Activated CD8-positive, alpha-beta T cell treated with anti-CD3 and anti-CD28 coated beads for 36 hours (primary cell): ENCODE data around the gene RAB5B. TPM values are rescaled to one million over a fixed set of nuclear protein-coding genes. Genes with fewer than 3 reads are reported as not detected.

Experiments used
- ATAC-seq: fragments of 200-7000 bp; cut with Tn5 transposase; one replicate; pipeline ENCODE4 v1.10.0; 2021; ENCODE audit warnings: mild to moderate bottlenecking, moderate library complexity
- CTCF ChIA-PET: fragments of 350-600 bp; sonication (Branson Sonifier 250); formaldehyde crosslinking; loops from one replicate; lab custom pipeline; 2021; ENCODE audit warnings: antibody characterized with exemption; lab: Charles Lee
- POLR2A ChIA-PET: fragments of 350-600 bp; sonication (Branson Sonifier 250); formaldehyde crosslinking; loops from one replicate; lab custom pipeline; 2021; ENCODE audit warnings: antibody characterized with exemption; lab: Charles Lee
- DNase-seq: peaks from one replicate; pipeline ENCODE4 v3.0.0-alpha.2; 2020
- H3K27ac Mint-ChIP-seq: one replicate; pipeline ENCODE4 v1.8.0; 2021; ENCODE audit warnings: mild to moderate bottlenecking, mixed read lengths
- H3K27me3 Mint-ChIP-seq: one replicate; pipeline ENCODE4 v1.8.0; 2021; ENCODE audit warnings: mixed read lengths
- H3K36me3 Mint-ChIP-seq: one replicate; pipeline ENCODE4 v1.8.0; 2021; ENCODE audit warnings: low read depth, mixed read lengths
- H3K4me1 Mint-ChIP-seq: one replicate; pipeline ENCODE4 v1.8.0; 2021; ENCODE audit warnings: low read depth, mixed read lengths
- H3K4me3 Mint-ChIP-seq: one replicate; pipeline ENCODE4 v1.8.0; 2021; ENCODE audit warnings: mild to moderate bottlenecking, moderate library complexity, mixed read lengths
- H3K9me3 Mint-ChIP-seq: one replicate; pipeline ENCODE4 v1.8.0; 2021; ENCODE audit warnings: mixed read lengths
- intact Hi-C: fragments of 100-400 bp; cut with micrococcal nuclease; formaldehyde crosslinking; loops from one replicate; pipeline ENCODE4 v1.10.0; 2022
- total RNA-seq, 2 experiments: library from RNA; stranded (reverse); gene quantifications; one replicate each; pipeline ENCODE4 v1.2.3, GENCODE V29; 2021
- TF ChIP-seq, protein P1 (sequence below): fragments of 200-600 bp; IDR thresholded peaks from one replicate; pipeline ENCODE4 v1.8.0; 2022; ENCODE audit warnings: antibody characterized with exemption, mild to moderate bottlenecking

The RAB5B gene
- total RNA-seq, 2 experiments from 2014 or later: 26.0 to 32.4 TPM

DNA sequence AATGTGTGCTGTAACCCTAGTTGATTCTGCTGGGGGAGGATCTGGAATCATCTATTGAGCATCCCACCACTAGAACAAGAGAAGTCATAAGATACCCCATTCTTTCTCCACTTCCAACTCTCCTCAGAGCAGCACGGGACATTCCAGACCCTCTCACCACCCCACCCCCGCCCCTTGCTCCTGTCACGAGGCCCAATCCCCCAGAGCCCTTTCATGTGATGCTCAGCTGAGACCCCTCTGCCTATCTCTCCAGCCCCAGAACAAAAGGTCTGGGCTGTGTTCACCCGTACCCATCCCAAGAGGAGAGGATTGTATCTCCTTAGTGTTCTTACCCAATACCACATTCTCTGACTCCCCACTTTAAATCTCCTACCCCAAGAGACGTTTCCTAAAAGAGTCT lies 8.6 kb upstream of the RAB5B start:
- H3K4me3 Mint-ChIP-seq: peak overlapping the region; percentile 98
- ChIA-PET CTCF (no interaction called here), POLR2A (interaction anchor here (1.2 to 5.4 kb wide), 2 partner anchors 9 to 35 kb away, joined by 3 to 46 read pairs; no protein-coding TSS in a partner anchor)
- no peak for ATAC-seq
- intact Hi-C loops: no loop called here
- peaks cover 20% of the 10 kb centered on the region for H3K4me1 Mint-ChIP-seq
- peaks cover 27% of the 10 kb centered on the region for H3K36me3 Mint-ChIP-seq
- H3K27ac Mint-ChIP-seq: no peak overlapping the region
- no peaks in the 10 kb centered on the region for H3K27me3 Mint-ChIP-seq
- no peak for DNase-seq
- H3K9me3 Mint-ChIP-seq: no peaks in the 10 kb centered on the region
- TF ChIP-seq, protein P1, sequence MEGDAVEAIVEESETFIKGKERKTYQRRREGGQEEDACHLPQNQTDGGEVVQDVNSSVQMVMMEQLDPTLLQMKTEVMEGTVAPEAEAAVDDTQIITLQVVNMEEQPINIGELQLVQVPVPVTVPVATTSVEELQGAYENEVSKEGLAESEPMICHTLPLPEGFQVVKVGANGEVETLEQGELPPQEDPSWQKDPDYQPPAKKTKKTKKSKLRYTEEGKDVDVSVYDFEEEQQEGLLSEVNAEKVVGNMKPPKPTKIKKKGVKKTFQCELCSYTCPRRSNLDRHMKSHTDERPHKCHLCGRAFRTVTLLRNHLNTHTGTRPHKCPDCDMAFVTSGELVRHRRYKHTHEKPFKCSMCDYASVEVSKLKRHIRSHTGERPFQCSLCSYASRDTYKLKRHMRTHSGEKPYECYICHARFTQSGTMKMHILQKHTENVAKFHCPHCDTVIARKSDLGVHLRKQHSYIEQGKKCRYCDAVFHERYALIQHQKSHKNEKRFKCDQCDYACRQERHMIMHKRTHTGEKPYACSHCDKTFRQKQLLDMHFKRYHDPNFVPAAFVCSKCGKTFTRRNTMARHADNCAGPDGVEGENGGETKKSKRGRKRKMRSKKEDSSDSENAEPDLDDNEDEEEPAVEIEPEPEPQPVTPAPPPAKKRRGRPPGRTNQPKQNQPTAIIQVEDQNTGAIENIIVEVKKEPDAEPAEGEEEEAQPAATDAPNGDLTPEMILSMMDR: no peak

DNA sequence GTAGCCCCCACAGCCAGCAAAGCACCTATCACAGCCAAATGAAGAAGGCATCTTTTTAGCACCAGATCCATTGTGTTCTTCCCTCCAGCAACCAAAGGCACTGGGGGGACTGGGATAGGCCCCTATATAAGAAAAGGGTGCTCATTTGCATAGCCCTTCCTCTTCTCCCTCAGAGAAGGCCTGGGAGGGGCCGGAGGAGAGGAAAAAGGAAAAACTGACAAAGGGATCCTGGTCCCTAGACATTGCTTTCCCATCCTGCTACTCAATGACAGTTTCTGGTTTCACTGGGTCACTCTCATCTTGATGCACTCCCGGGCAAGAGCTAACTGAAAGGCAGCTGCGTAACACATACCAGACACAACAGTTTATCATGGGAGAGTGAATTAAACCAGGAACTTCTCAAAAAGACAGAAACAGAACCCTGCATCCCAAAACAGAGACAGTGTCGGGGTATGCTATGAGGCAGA lies 7.9 kb upstream of the RAB5B start, which contains the start of gene PMEL:
Gene PMEL (minus strand): TSS at position 102 of the 467 bp plus-strand sequence. CDS start 31 bp downstream, at position 71.
- ATAC-seq (no peak), DNase-seq (no peak)
- no peaks in the 10 kb centered on the region for H3K9me3 Mint-ChIP-seq
- peak within 1 kb of the TSS; percentile 89 for H3K27ac Mint-ChIP-seq
- CTCF ChIA-PET: interaction anchor here (1.1 kb wide), 1 partner anchor 9 kb away, joined by 3 read pairs; no protein-coding TSS in a partner anchor
- POLR2A ChIA-PET: interaction anchor here (5.4 kb wide), 1 partner anchor 9 kb away, joined by 46 read pairs; no protein-coding TSS in a partner anchor
- peak within 1 kb of the TSS; percentile 98 for H3K4me3 Mint-ChIP-seq
- H3K36me3 Mint-ChIP-seq: peaks cover 32% of the 10 kb centered on the region
- intact Hi-C loops: loop anchor here (1.0 kb wide), 1 partner anchor 19 kb away; no protein-coding TSS in a partner anchor
- TF ChIP-seq, protein P1: no peak
- H3K27me3 Mint-ChIP-seq: no peaks in the 10 kb centered on the region
- H3K4me1 Mint-ChIP-seq: peaks cover 22% of the 10 kb centered on the region

GRCh38 chr12:55966408-55967281 lies 7.2 kb upstream of the RAB5B start, which contains the start of gene CDK2:
TSS of gene CDK2 (plus strand) at chr12:55966830. CDS start at chr12:55967009, 179 bp downstream.
- H3K36me3 Mint-ChIP-seq: peaks cover 38% of the 10 kb centered on the region
- H3K27me3 Mint-ChIP-seq: no peaks in the 10 kb centered on the region
- peak within 1 kb of the TSS; percentile 89 for H3K27ac Mint-ChIP-seq
- ChIA-PET CTCF (interaction anchor here (0.7 to 2.5 kb wide), 5 partner anchors 10 to 229 kb away, joined by 3 to 14 read pairs (median 5); partner anchors contain the start of gene SUOX), POLR2A (interaction anchor here (0.6 to 5.4 kb wide), 9 partner anchors 10 to 503 kb away, joined by 3 to 46 read pairs (median 3); no protein-coding TSS in a partner anchor)
- DNase-seq (peak; percentile 96), ATAC-seq (peak; percentile 98)
- TF ChIP-seq, protein P1: no peak
- H3K4me3 Mint-ChIP-seq: peak within 1 kb of the TSS; percentile 98
- H3K9me3 Mint-ChIP-seq: no peaks in the 10 kb centered on the region
- intact Hi-C loops: loop anchor here (1.0 kb wide), 1 partner anchor 19 kb away; no protein-coding TSS in a partner anchor
- H3K4me1 Mint-ChIP-seq: peaks cover 22% of the 10 kb centered on the region

DNA sequence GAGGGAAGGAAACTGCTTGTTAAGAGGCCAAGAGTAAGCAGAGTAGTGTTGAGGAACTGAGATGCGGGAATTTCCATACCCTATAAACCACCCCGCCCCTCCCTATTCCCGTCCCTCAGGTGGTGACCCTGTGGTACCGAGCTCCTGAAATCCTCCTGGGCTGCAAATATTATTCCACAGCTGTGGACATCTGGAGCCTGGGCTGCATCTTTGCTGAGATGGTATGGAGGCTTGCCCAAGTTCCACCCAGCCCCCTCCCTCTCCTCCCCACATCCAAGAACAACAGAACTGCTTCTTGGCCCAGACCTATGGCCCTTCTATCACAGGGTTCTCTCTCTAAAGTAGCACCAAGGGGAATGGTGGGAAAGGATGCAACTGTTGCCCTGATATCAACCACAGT lies 4.5 kb upstream of the RAB5B start:
- peaks cover 38% of the 10 kb centered on the region for H3K36me3 Mint-ChIP-seq
- ATAC-seq (no peak), DNase-seq (no peak)
- peaks cover 28% of the 10 kb centered on the region for H3K4me1 Mint-ChIP-seq
- TF ChIP-seq, protein P1: no peak
- no peak overlapping the region for H3K4me3 Mint-ChIP-seq
- no peaks in the 10 kb centered on the region for H3K9me3 Mint-ChIP-seq
- ChIA-PET POLR2A (interaction anchor here (0.6 to 5.4 kb wide), 3 partner anchors 13 to 74 kb away, joined by 3 to 46 read pairs (median 4); no protein-coding TSS in a partner anchor), CTCF (interaction anchor here (1.0 to 2.5 kb wide), 4 partner anchors 8 to 60 kb away, joined by 3 to 14 read pairs (median 8); partner anchors contain the start of gene SUOX)
- no peak overlapping the region for H3K27ac Mint-ChIP-seq
- H3K27me3 Mint-ChIP-seq: no peaks in the 10 kb centered on the region
- intact Hi-C loops: no loop called here
